ENCODE measurements around the gene CGB5.

CGB5 gene

GRCh38 chr19:49061445-49061844 is 17.8 kb downstream of the CGB5 start:
- H3K4me1 ChIP-seq (ENCODE audit: insufficient read depth, low read length, poor library complexity, severe bottlenecking): no peaks in the 10 kb centered on the region
- H3K4me3 ChIP-seq (ENCODE audit: low read length, poor library complexity, severe bottlenecking): no peak overlapping the region
- TF ChIP-seq EZH2phosphoT487 (IDR thresholded peaks at IDR 0.05; ENCODE audit: borderline replicate concordance): no peak
- TF ChIP-seq CTCF (conservative IDR thresholded peaks at IDR 0.05; ENCODE audit: low read length): no peak

GRCh38 chr19:49064029-49064629 is 20.5 kb downstream of the CGB5 start:
- no peaks in the 10 kb centered on the region for H3K27me3 ChIP-seq (ENCODE audit: insufficient read depth, low read length, poor library complexity, severe bottlenecking)
- H2AFZ ChIP-seq (ENCODE audit: low read length): no peak overlapping the region
- H3K9ac ChIP-seq (ENCODE audit: low read depth, low read length, poor library complexity, severe bottlenecking): no peak overlapping the region
- no peaks in the 10 kb centered on the region for H3K36me3 ChIP-seq (ENCODE audit: insufficient read depth, low read length)
- no peaks in the 10 kb centered on the region for H3K79me2 ChIP-seq (ENCODE audit: insufficient read depth, low read length)
- H3K4me1 ChIP-seq (ENCODE audit: insufficient read depth, low read length, poor library complexity, severe bottlenecking): no peaks in the 10 kb centered on the region
- no peaks in the 10 kb centered on the region for H4K20me1 ChIP-seq (ENCODE audit: insufficient read depth, low read length, poor library complexity, severe bottlenecking)
- H3F3A ChIP-seq (ENCODE audit: low read depth): no peaks in the 10 kb centered on the region
- no peaks in the 10 kb centered on the region for H3K9me2 ChIP-seq (replicated peaks; ENCODE audit: low read depth, low read length)
- no peaks in the 10 kb centered on the region for H3K9me3 ChIP-seq (ENCODE audit: insufficient read depth, low read depth, low read length)
- no peak overlapping the region for H3K4me3 ChIP-seq (ENCODE audit: low read length, poor library complexity, severe bottlenecking)
- TF ChIP-seq CTCF (conservative IDR thresholded peaks at IDR 0.05; ENCODE audit: low read length) (no peak), EZH2phosphoT487 (IDR thresholded peaks at IDR 0.05; ENCODE audit: borderline replicate concordance) (no peak)
- H3K4me2 ChIP-seq (ENCODE audit: low read depth, low read length, poor library complexity, severe bottlenecking): peak overlapping the region; percentile 16

More at GRCh38 chr19:49061445-49061844, 17.8 kb downstream of the CGB5 start:
- no peaks in the 10 kb centered on the region for H3K79me2 ChIP-seq (ENCODE audit: insufficient read depth, low read length)
- H2AFZ ChIP-seq (ENCODE audit: low read length): no peak overlapping the region
- no peaks in the 10 kb centered on the region for H3F3A ChIP-seq (ENCODE audit: low read depth)
- no peaks in the 10 kb centered on the region for H3K9me3 ChIP-seq (ENCODE audit: insufficient read depth, low read depth, low read length)
- H3K27me3 ChIP-seq (ENCODE audit: insufficient read depth, low read length, poor library complexity, severe bottlenecking): no peaks in the 10 kb centered on the region
- H4K20me1 ChIP-seq (ENCODE audit: insufficient read depth, low read length, poor library complexity, severe bottlenecking): no peaks in the 10 kb centered on the region
- no peaks in the 10 kb centered on the region for H3K36me3 ChIP-seq (ENCODE audit: insufficient read depth, low read length)
- no peaks in the 10 kb centered on the region for H3K9me2 ChIP-seq (replicated peaks; ENCODE audit: low read depth, low read length)
- H3K4me2 ChIP-seq (ENCODE audit: low read depth, low read length, poor library complexity, severe bottlenecking): no peak overlapping the region
- no peak overlapping the region for H3K9ac ChIP-seq (ENCODE audit: low read depth, low read length, poor library complexity, severe bottlenecking)

- no peaks in the 10 kb centered on the region for H3K9me3 ChIP-seq (ENCODE audit: insufficient read depth, low read depth, low read length)
- H3K4me1 ChIP-seq (ENCODE audit: insufficient read depth, low read length, poor library complexity, severe bottlenecking): no peaks in the 10 kb centered on the region
- H4K20me1 ChIP-seq (ENCODE audit: insufficient read depth, low read length, poor library complexity, severe bottlenecking): no peaks in the 10 kb centered on the region
- H3K27me3 ChIP-seq (ENCODE audit: insufficient read depth, low read length, poor library complexity, severe bottlenecking): no peaks in the 10 kb centered on the region
- no peak within 1 kb of the TSS for H3K4me3 ChIP-seq (ENCODE audit: low read length, poor library complexity, severe bottlenecking)
- TF ChIP-seq CTCF (conservative IDR thresholded peaks at IDR 0.05; ENCODE audit: low read length) (no peak), EZH2phosphoT487 (IDR thresholded peaks at IDR 0.05; ENCODE audit: borderline replicate concordance) (no peak)
- H3K9ac ChIP-seq (ENCODE audit: low read depth, low read length, poor library complexity, severe bottlenecking): no peak within 1 kb of the TSS
- no peaks in the 10 kb centered on the region for H3F3A ChIP-seq (ENCODE audit: low read depth)
- H2AFZ ChIP-seq (ENCODE audit: low read length): no peak within 1 kb of the TSS
- no peaks in the 10 kb centered on the region for H3K36me3 ChIP-seq (ENCODE audit: insufficient read depth, low read length)
- H3K79me2 ChIP-seq (ENCODE audit: insufficient read depth, low read length): no peaks in the 10 kb centered on the region
- H3K9me2 ChIP-seq (replicated peaks; ENCODE audit: low read depth, low read length): no peaks in the 10 kb centered on the region
- peak within 1 kb of the TSS; percentile 16 for H3K4me2 ChIP-seq (ENCODE audit: low read depth, low read length, poor library complexity, severe bottlenecking)
These were observed 21.3 kb downstream of the CGB5 start, which contains the start of gene NTF4 for GRCh38 chr19:49064768-49065611. Gene NTF4, minus strand, starts transcription at chr19:49064818. Its CDS starts 2,821 bp downstream, at chr19:49061997.

Measured in Loucy (cell line).